Smooth muscle cell of the brain vasculature (primary cell): ENCODE results near the gene PPP1R9A.

Experiments used
- DNase-seq: peaks from one replicate; pipeline ENCODE4 v3.0.0-alpha.2; 2012; ENCODE audit warnings: low read depth, low spot score

Gene PPP1R9A

GRCh38 chr7:95028683-95029082 lies 121.3 kb downstream of the PPP1R9A start:
- DNase-seq = no peak

- no peak for DNase-seq
Measured at GRCh38 chr7:95035295-95035694, 127.9 kb downstream of the PPP1R9A start.

GRCh38 chr7:95041031-95041430 lies 133.6 kb downstream of the PPP1R9A start:
- no peak for DNase-seq

- no peak for DNase-seq
Measured at GRCh38 chr7:95045236-95045923, 138.0 kb downstream of the PPP1R9A start.

- DNase-seq = no peak
Measured at GRCh38 chr7:95046494-95047240, 139.3 kb downstream of the PPP1R9A start.

- DNase-seq = no peak
Measured at GRCh38 chr7:95047291-95047690, 139.9 kb downstream of the PPP1R9A start.

GRCh38 chr7:95052566-95053094 lies 145.2 kb downstream of the PPP1R9A start:
- DNase-seq = no peak

- no peak for DNase-seq
Measured at GRCh38 chr7:95054386-95054785, 147.0 kb downstream of the PPP1R9A start.

GRCh38 chr7:95055295-95055694 lies 147.9 kb downstream of the PPP1R9A start:
- DNase-seq = no peak

- no peak for DNase-seq
Measured at GRCh38 chr7:95056107-95056739, 148.8 kb downstream of the PPP1R9A start.

- DNase-seq = no peak
Measured at GRCh38 chr7:95056901-95057300, 149.5 kb downstream of the PPP1R9A start.

GRCh38 chr7:95059842-95060313 lies 152.5 kb downstream of the PPP1R9A start:
- DNase-seq = no peak

GRCh38 chr7:95062901-95063300 lies 155.5 kb downstream of the PPP1R9A start:
- DNase-seq = no peak

GRCh38 chr7:95066737-95067530 lies 159.5 kb downstream of the PPP1R9A start:
- peak; percentile 72 for DNase-seq

- no peak for DNase-seq
Measured at GRCh38 chr7:95088536-95089215, 181.3 kb downstream of the PPP1R9A start.

- DNase-seq = no peak
Measured at GRCh38 chr7:95089414-95090315, 182.3 kb downstream of the PPP1R9A start.

- DNase-seq = no peak
Measured at GRCh38 chr7:95092324-95092723, 184.9 kb downstream of the PPP1R9A start.

GRCh38 chr7:95095259-95095965 lies 188.0 kb downstream of the PPP1R9A start:
- no peak for DNase-seq

GRCh38 chr7:95095966-95096540 lies 188.7 kb downstream of the PPP1R9A start:
- DNase-seq = no peak
